ENCODE measurements around the gene FGD2.

The FGD2 gene

DNA sequence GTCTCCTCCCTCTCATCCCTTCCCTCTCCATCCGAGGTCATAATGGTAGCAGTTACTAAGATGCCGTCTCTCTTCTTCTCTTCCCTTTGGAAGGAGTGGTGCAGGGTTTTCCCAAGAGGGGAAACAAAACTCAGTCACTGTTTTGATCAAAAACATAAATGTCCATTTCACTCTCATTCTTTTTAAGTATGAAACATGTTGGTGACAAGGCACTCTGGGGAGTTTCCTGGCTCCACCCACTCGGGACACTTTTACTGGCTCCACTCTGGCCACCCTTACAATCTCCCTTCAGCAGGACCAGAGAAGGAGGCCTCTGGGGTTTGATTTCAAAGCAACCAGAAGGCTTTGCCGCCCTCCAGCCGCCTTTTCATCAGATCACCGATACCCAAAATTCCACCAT, 57.0 kb downstream of the FGD2 start:
- H3K36me3 ChIP-seq (ENCODE audit: control insufficient read depth, insufficient read depth, low read length) = no peaks in the 10 kb centered on the region
- H3K4me3 ChIP-seq (replicated peaks; ENCODE audit: low read depth, low read length) = no peak overlapping the region
- DNase-seq (ENCODE audit: extremely low read depth, insufficient read length) = no peak
- H3K27me3 ChIP-seq (replicated peaks; ENCODE audit: control insufficient read depth, insufficient read depth, low read length) = no peaks in the 10 kb centered on the region
- no peak for TF ChIP-seq CTCF (IDR thresholded peaks at IDR 0.05; ENCODE audit: insufficient read depth, low read length, poor library complexity, severe bottlenecking)

DNA sequence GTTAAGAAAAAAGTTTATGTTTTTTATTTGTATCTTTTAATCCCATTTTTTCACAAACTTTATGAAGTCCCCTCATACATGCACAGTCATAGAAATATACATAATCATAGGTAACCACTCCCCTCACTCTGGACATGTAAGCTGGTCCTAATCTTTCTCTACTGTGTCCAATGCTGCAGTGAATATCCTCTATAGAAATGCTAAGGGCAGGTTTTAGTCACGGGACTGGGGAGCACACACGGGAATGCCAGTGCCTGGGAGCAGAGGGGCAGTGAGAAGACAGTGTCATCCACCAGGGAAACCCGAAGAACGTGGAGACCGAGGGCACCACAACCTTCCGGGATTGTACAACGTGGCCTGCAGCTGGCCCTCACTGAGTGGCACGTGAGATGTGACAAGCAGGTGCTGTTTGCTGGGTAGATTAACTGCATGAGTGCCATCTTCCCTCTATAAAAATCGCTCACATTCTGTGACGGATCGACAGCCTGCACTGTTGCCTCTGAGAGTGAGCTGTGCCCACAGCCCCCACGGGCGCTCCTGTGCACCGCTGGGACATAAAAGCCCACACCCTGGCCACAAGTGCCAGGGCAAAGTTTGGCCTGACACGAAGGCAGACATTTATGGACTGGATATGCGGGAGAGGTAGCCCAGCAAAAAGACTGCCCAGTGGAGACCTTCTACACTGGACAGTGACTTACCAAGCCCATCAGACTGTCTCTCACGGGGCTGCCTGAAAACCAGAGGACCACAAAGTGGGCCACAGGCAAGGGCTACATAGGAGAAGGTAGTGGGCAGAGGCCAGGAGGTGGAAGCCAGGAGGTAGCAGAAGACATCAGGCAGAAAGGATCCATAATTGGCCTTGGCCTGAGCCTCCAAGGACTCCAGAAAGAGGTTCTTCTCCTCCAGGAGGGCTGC, 63.2 kb downstream of the FGD2 start:
- no peak for DNase-seq (ENCODE audit: extremely low read depth, insufficient read length)
- TF ChIP-seq CTCF (IDR thresholded peaks at IDR 0.05; ENCODE audit: insufficient read depth, low read length, poor library complexity, severe bottlenecking) = no peak
- no peaks in the 10 kb centered on the region for H3K36me3 ChIP-seq (ENCODE audit: control insufficient read depth, insufficient read depth, low read length)
- no peaks in the 10 kb centered on the region for H3K27me3 ChIP-seq (replicated peaks; ENCODE audit: control insufficient read depth, insufficient read depth, low read length)
- H3K4me3 ChIP-seq (replicated peaks; ENCODE audit: low read depth, low read length) = no peak overlapping the region

DNA sequence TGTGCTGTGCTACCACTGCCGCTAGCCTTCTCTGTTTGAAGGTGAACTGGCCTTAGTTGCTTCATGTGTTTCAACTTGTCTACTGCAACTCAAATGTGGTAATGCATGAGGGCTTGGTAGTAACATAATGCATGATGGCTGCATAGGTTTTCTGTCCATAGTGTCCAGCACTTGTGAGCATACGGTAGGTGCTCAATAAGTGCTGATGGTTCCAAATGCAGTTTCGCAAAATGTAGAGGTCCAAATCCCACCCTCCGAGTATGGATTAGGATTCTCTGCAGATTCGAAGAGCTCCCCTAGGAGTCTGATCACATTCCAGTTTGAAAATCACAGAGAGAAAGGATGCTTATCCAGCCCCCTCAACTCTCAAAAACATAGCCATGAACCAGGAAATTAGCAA, 64.2 kb downstream of the FGD2 start:
- no peak for TF ChIP-seq CTCF (IDR thresholded peaks at IDR 0.05; ENCODE audit: insufficient read depth, low read length, poor library complexity, severe bottlenecking)
- DNase-seq (ENCODE audit: extremely low read depth, insufficient read length) = no peak
- no peaks in the 10 kb centered on the region for H3K27me3 ChIP-seq (replicated peaks; ENCODE audit: control insufficient read depth, insufficient read depth, low read length)
- no peak overlapping the region for H3K4me3 ChIP-seq (replicated peaks; ENCODE audit: low read depth, low read length)
- H3K36me3 ChIP-seq (ENCODE audit: control insufficient read depth, insufficient read depth, low read length) = no peaks in the 10 kb centered on the region

GRCh38 chr6:37072526-37072925, 67.1 kb downstream of the FGD2 start:
- no peaks in the 10 kb centered on the region for H3K27me3 ChIP-seq (replicated peaks; ENCODE audit: control insufficient read depth, insufficient read depth, low read length)
- no peak for DNase-seq (ENCODE audit: extremely low read depth, insufficient read length)
- no peak for TF ChIP-seq CTCF (IDR thresholded peaks at IDR 0.05; ENCODE audit: insufficient read depth, low read length, poor library complexity, severe bottlenecking)
- H3K4me3 ChIP-seq (replicated peaks; ENCODE audit: low read depth, low read length) = no peak overlapping the region
- no peaks in the 10 kb centered on the region for H3K36me3 ChIP-seq (ENCODE audit: control insufficient read depth, insufficient read depth, low read length)

DNA sequence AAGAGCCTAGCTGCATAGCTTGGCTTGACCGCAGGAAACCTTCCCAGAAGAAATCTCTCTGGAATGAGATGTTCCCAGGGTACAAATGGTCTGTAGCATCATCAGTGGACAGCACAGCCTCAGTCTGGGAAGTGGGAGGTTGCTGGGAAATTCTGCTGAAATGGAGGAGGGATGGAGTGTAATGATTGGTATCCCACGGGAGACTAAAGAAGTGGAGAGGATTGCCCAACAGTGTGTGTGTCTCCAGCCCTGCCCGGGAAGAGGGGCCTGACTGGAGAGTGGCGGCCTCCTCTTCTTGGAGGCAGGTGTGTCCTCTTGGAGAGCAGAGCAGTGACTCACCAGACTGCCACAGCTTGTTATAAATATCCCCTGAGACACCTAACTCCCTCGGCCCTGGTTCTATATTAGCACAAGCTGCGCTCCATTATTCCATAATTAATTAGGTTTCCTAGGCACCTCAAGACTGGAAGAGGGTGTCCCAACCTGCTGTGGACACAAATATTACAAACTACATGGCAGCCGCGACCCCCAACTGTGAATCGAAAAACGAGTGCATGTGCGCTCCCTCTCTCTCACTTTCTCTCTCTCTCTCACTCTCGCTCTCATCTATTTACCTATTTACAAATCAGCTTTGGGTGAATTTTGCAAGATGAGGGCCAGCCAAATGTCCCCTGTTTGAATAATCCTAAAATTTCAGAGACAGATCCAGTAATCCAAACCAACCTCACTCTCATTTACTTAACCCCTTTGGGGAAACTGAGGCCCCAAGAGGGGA, 68.8 kb downstream of the FGD2 start:
- no peak overlapping the region for H3K4me3 ChIP-seq (replicated peaks; ENCODE audit: low read depth, low read length)
- no peak for DNase-seq (ENCODE audit: extremely low read depth, insufficient read length)
- H3K36me3 ChIP-seq (ENCODE audit: control insufficient read depth, insufficient read depth, low read length) = no peaks in the 10 kb centered on the region
- no peaks in the 10 kb centered on the region for H3K27me3 ChIP-seq (replicated peaks; ENCODE audit: control insufficient read depth, insufficient read depth, low read length)
- TF ChIP-seq CTCF (IDR thresholded peaks at IDR 0.05; ENCODE audit: insufficient read depth, low read length, poor library complexity, severe bottlenecking) = no peak

Measured in GM06990 (cell line).